GM12873 (cell line): ENCODE data around the gene ERFL.
A peak's percentile ranks its signal among the peaks of the same experiment; 100 is the strongest.

Source experiments
- CTCF ChIP-seq: IDR thresholded peaks from 2 replicates; pipeline ENCODE4 v1.5.1; 2012; ENCODE audit warnings: low read depth, mild to moderate bottlenecking, moderate library complexity, low read length, control low read depth; ENCODE audit not compliant: insufficient read depth; ENCODE audit errors: missing control alignments

ERFL gene

GRCh38 chr19:41933693-41934426, 5.6 kb upstream of the ERFL start:
- TF ChIP-seq CTCF, result no peak

- TF ChIP-seq CTCF, result no peak
Observed at GRCh38 chr19:41932720-41933332, 4.6 kb upstream of the ERFL start.

GRCh38 chr19:41932259-41932719, 4.0 kb upstream of the ERFL start:
- no peak for TF ChIP-seq CTCF

GRCh38 chr19:41930926-41931592, 2.8 kb upstream of the ERFL start:
- TF ChIP-seq CTCF, result peak; percentile 71

GRCh38 chr19:41930322-41930722, 2.1 kb upstream of the ERFL start:
- TF ChIP-seq CTCF, result no peak

- TF ChIP-seq CTCF, result no peak
Observed at GRCh38 chr19:41929536-41930071, 1.4 kb upstream of the ERFL start.
